ENCODE measurements around the gene CACUL1.

GRCh38 chr10:118710487-118710886 is 44.3 kb downstream of the CACUL1 start:
- TF ChIP-seq ZC3H10 (CRISPR knock-in tag; IDR thresholded peaks at IDR 0.05) (no peak), BACH2 (CRISPR knock-in tag; IDR thresholded peaks at IDR 0.05; ENCODE audit: borderline replicate concordance) (no peak), ZFP30 (CRISPR knock-in tag; IDR thresholded peaks at IDR 0.05) (no peak), ARNTL (CRISPR knock-in tag; IDR thresholded peaks at IDR 0.05; ENCODE audit: borderline replicate concordance, low read depth) (no peak), ISL1 (CRISPR knock-in tag; IDR thresholded peaks at IDR 0.05) (no peak), RARB (CRISPR knock-in tag; IDR thresholded peaks at IDR 0.05) (no peak), TCF4 (CRISPR knock-in tag; IDR thresholded peaks at IDR 0.05; ENCODE audit: borderline replicate concordance) (no peak)
